ENCODE measurements around the gene RXFP1.

DNA sequence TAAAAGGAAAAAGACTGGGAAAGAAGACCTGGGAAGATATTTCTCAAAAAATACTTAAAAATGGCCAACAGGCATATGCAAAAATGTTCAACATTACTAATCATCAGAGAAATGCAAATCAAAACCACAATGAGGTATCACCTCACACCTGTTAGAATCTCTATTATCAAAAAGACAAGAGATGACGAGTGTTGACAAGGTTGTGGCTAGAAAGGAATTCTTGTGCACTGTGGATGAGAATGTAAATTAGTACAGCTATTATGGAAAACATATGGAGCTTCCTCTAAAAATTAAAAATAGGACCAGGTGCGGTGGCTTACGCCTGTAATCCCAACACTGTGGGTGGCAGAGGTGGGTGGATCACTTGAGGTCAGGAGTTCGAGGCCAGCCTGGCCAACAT, 100.0 kb downstream of the RXFP1 start:
- TF ChIP-seq ZFX (IDR thresholded peaks at IDR 0.05): no peak
- TF ChIP-seq, protein P1, sequence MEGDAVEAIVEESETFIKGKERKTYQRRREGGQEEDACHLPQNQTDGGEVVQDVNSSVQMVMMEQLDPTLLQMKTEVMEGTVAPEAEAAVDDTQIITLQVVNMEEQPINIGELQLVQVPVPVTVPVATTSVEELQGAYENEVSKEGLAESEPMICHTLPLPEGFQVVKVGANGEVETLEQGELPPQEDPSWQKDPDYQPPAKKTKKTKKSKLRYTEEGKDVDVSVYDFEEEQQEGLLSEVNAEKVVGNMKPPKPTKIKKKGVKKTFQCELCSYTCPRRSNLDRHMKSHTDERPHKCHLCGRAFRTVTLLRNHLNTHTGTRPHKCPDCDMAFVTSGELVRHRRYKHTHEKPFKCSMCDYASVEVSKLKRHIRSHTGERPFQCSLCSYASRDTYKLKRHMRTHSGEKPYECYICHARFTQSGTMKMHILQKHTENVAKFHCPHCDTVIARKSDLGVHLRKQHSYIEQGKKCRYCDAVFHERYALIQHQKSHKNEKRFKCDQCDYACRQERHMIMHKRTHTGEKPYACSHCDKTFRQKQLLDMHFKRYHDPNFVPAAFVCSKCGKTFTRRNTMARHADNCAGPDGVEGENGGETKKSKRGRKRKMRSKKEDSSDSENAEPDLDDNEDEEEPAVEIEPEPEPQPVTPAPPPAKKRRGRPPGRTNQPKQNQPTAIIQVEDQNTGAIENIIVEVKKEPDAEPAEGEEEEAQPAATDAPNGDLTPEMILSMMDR (conservative IDR thresholded peaks at IDR 0.05): no peak

Data from C4-2B (cell line).